ENCODE data around the gene XPO6. TPM values are rescaled to one million over a fixed set of nuclear protein-coding genes. Genes with fewer than 3 reads are reported as not detected.

Gene XPO6
- polyA plus RNA-seq, 1 donor from 2014 or later, result 104 TPM

DNA sequence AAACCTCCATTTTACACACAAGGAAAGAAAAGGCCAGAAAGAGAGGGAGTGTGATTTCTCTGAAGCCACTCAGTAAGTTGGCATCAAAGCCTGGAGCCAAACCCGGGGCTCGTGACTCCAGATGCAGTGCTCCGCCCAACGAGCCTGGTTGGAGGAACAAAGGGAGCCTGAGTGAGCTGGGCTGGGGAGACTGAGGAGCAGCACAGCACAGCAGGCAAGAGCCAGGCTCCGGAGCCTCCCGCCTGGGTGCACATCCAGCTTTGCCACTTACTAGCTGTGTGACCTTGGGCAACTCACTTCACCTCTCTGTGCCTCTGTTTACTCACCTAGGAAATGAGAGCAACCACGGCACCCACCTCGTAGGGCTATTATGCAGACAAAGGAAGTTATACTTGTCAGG is 153.8 kb downstream of the XPO6 start:
- H3K36me3 ChIP-seq (ENCODE audit: insufficient read depth, low read length), result no peaks in the 10 kb centered on the region
- no peak overlapping the region for H3K4me3 ChIP-seq (ENCODE audit: low read length)
- H3K79me2 ChIP-seq (replicated peaks; ENCODE audit: insufficient read depth, low read length), result no peaks in the 10 kb centered on the region
- H4K20me1 ChIP-seq (ENCODE audit: insufficient read depth), result no peaks in the 10 kb centered on the region
- no peak overlapping the region for H3K9ac ChIP-seq (ENCODE audit: low read length)
- no peaks in the 10 kb centered on the region for H3K9me3 ChIP-seq (ENCODE audit: low read length)
- H3F3A ChIP-seq (ENCODE audit: insufficient read depth, low read length, poor library complexity, severe bottlenecking), result no peaks in the 10 kb centered on the region
- H3K27ac ChIP-seq (ENCODE audit: low read length), result no peak overlapping the region
- no peak for TF ChIP-seq POLR2AphosphoS5 (IDR thresholded peaks at IDR 0.05)
- no peak for TF ChIP-seq RAD21 (conservative IDR thresholded peaks at IDR 0.05)
- no peak for TF ChIP-seq SMC3 (conservative IDR thresholded peaks at IDR 0.05; ENCODE audit: poor library complexity)
- TF ChIP-seq MXI1 (conservative IDR thresholded peaks at IDR 0.05; ENCODE audit: poor library complexity, severe bottlenecking), result no peak
- TF ChIP-seq CTCF (IDR thresholded peaks at IDR 0.05; ENCODE audit: poor library complexity, severe bottlenecking), result no peak
- TF ChIP-seq REST (IDR thresholded peaks at IDR 0.05; ENCODE audit: borderline replicate concordance), result no peak
- TF ChIP-seq EZH2 (IDR thresholded peaks at IDR 0.05; ENCODE audit: borderline replicate concordance, insufficient read depth, low read length, poor library complexity, severe bottlenecking), result no peak
- H3K27me3 ChIP-seq (ENCODE audit: insufficient read depth, low read depth, low read length), result peaks cover 35% of the 10 kb centered on the region
- H2AFZ ChIP-seq (ENCODE audit: low read depth, low read length), result no peak overlapping the region
- no peaks in the 10 kb centered on the region for H3K9me2 ChIP-seq (ENCODE audit: insufficient read depth, low read length)
- H3K4me2 ChIP-seq (ENCODE audit: low read length), result no peak overlapping the region

DNA sequence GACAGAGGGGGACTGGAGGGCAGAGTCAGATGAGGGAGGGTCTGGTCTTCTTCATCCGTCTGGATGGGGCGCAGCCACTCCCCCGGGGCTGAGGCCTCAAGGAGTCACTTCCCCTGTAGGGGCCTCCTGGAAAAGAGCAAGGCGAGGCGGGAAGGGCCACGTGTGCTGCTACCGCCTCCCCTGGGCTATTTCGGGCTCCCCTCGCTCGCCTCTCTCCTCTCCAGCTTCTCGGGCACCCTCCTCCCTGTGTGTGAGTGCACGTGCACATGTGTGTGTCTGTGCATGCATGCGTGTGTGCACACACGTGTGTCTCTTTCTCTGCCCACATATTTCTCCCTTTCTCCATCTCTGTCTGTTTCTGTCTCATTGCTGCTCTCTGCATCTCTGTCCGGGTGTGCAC is 158.3 kb downstream of the XPO6 start:
- H4K20me1 ChIP-seq (ENCODE audit: insufficient read depth), result no peaks in the 10 kb centered on the region
- no peaks in the 10 kb centered on the region for H3K36me3 ChIP-seq (ENCODE audit: insufficient read depth, low read length)
- H3F3A ChIP-seq (ENCODE audit: insufficient read depth, low read length, poor library complexity, severe bottlenecking), result no peaks in the 10 kb centered on the region
- no peak overlapping the region for H3K9ac ChIP-seq (ENCODE audit: low read length)
- TF ChIP-seq EP300 (conservative IDR thresholded peaks at IDR 0.05; ENCODE audit: poor library complexity, severe bottlenecking), result no peak
- no peak for TF ChIP-seq REST (IDR thresholded peaks at IDR 0.05; ENCODE audit: borderline replicate concordance)
- no peak for TF ChIP-seq EZH2 (IDR thresholded peaks at IDR 0.05; ENCODE audit: borderline replicate concordance, insufficient read depth, low read length, poor library complexity, severe bottlenecking)
- no peak for TF ChIP-seq TAF1 (IDR thresholded peaks at IDR 0.05; ENCODE audit: low read depth)
- no peak for TF ChIP-seq RAD21 (conservative IDR thresholded peaks at IDR 0.05)
- TF ChIP-seq MXI1 (conservative IDR thresholded peaks at IDR 0.05; ENCODE audit: poor library complexity, severe bottlenecking), result no peak
- TF ChIP-seq CTCF (IDR thresholded peaks at IDR 0.05; ENCODE audit: poor library complexity, severe bottlenecking), result no peak
- no peak for TF ChIP-seq SMC3 (conservative IDR thresholded peaks at IDR 0.05; ENCODE audit: poor library complexity)
- no peak for TF ChIP-seq POLR2AphosphoS5 (IDR thresholded peaks at IDR 0.05)
- no peak overlapping the region for H3K4me3 ChIP-seq (ENCODE audit: low read length)
- no peak overlapping the region for H2AFZ ChIP-seq (ENCODE audit: low read depth, low read length)
- no peaks in the 10 kb centered on the region for H3K79me2 ChIP-seq (replicated peaks; ENCODE audit: insufficient read depth, low read length)
- H3K27me3 ChIP-seq (ENCODE audit: insufficient read depth, low read depth, low read length), result no peaks in the 10 kb centered on the region
- H3K27ac ChIP-seq (ENCODE audit: low read length), result no peak overlapping the region
- H3K9me2 ChIP-seq (ENCODE audit: insufficient read depth, low read length), result no peaks in the 10 kb centered on the region
- H3K4me2 ChIP-seq (ENCODE audit: low read length), result no peak overlapping the region
- no peaks in the 10 kb centered on the region for H3K9me3 ChIP-seq (ENCODE audit: low read length)
